AG20443 (cell line): ENCODE measurements around the gene SLC6A18.
A peak's percentile ranks its signal among the peaks of the same experiment; 100 is the strongest.

Source experiments
- DNase-seq: peaks from one replicate; pipeline ENCODE4 v3.0.0; 2012; ENCODE audit warnings: low spot score, mixed read lengths

Gene SLC6A18

GRCh38 chr5:1231354-1231905 is 6.2 kb downstream of the SLC6A18 start:
- DNase-seq = no peak

GRCh38 chr5:1232780-1233179 is 7.6 kb downstream of the SLC6A18 start:
- DNase-seq = no peak

DNA sequence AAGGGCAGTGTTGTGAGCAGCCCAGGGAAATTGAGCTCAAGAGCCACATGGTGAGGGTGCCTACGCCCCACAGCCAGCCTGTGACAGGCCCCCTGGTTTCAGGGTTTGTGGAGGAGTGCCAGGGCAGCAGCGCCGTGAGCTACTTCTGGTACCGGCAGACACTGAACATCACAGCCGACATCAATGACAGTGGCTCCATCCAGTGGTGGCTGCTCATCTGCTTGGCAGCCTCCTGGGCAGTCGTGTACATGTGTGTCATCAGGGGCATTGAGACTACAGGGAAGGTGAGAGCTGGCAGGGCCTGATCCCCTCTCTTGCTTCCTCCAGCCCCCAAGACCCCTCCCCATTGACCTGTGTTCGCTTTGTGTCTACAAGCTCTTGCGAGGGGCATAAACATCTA is 10.2 kb downstream of the SLC6A18 start:
- DNase-seq = no peak

DNA sequence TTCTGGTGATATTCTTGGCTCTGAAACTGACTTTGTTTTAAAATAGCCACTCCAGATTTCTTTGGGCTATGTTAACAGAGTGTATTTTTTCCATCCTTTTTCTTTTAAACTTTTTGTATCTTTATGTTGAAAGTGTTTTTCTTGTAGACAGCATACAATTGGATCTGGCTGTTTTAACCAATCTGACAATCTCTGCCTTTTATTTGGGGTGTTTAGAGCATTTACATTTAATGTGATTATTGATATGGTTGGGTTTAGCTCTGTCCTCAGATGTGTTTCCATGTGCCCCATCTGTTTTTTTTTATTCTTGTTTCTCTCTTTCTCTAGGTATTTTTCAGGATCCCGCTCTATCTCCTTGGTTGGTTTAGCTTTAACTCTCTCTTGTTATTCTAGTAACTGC is 10.7 kb downstream of the SLC6A18 start:
- no peak for DNase-seq

- DNase-seq = no peak
These were observed 14.5 kb downstream of the SLC6A18 start for GRCh38 chr5:1239505-1240251.

DNA sequence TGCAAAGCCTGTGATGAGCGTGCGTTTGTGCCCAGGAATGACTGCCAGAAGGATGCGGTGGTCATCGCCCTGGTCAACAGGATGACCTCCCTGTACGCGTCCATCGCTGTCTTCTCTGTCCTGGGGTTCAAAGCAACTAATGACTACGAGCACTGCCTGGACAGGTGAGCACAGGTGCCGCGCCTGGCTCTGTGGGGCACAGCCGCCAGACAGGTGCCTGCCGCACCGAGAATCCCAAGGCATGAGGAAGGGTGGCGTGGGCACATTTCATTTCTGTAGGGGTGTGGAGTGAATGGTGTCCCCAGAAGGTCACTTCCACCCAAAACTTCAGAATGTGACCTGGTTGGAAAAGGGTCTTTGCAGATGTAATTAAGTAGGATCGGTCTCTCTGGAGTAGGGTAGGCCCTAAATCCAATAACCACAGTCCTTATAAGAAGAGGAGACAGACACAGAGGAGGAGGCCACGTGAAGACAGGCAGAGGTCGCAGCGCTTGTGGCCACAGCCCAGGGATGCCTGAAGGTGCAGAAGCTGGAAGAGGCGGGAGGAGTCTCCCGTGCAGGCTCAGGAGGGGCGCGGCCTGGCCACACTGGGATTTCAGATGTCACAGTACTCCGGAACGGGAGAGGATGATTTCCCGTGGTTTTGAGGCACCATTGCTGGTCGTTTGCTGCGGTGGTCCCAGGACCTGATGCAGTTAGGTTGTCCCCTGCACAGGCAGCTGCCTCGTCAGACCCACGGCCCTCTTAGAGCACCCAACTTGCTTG is 15.5 kb downstream of the SLC6A18 start:
- no peak for DNase-seq

- no peak for DNase-seq
These were observed 16.4 kb downstream of the SLC6A18 start for GRCh38 chr5:1241509-1242080.

- no peak for DNase-seq
These were observed 17.7 kb downstream of the SLC6A18 start for GRCh38 chr5:1242733-1243486.

DNA sequence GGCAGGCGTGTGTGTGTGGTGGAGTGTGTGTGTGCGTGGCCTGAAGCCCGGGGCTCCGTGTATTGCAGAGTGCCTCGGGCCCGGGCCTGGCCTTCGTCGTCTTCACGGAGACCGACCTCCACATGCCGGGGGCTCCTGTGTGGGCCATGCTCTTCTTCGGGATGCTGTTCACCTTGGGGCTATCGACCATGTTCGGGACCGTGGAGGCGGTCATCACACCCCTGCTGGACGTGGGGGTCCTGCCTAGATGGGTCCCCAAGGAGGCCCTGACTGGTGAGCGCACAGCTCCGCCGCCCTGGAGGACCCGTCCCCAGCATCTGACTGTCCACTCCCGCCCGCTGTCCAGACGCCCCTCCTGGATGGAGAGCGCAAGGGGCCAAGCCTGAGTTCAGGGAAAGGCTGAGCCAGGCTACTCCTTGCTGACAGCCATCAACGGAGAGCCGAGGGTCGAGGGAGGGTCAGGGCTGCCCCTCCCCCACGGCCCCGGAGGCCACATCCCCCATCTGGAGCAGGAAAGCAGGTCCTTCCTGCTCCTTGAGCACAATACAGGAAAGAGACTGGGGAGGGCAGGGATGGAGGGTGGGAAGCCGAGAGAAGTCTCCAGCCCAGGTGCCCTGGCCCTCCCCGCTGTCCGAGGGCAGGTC is 18.4 kb downstream of the SLC6A18 start:
- no peak for DNase-seq

DNA sequence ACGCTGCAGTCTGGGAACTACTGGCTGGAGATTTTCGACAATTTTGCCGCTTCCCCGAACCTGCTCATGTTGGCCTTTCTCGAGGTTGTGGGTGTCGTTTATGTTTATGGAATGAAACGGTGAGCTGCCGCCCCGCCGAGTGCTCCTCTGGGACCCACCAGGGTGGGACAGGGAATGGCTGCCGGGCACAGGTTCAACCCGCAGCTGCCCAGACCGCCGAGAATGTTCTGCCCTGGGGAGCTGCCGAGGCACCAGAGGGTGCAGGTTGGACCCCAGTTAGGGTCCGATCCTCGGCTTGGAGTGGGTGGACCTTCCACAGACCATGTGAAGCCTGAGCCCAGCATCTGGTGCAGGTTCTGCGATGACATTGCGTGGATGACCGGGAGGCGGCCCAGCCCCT is 19.1 kb downstream of the SLC6A18 start:
- no peak for DNase-seq

DNA sequence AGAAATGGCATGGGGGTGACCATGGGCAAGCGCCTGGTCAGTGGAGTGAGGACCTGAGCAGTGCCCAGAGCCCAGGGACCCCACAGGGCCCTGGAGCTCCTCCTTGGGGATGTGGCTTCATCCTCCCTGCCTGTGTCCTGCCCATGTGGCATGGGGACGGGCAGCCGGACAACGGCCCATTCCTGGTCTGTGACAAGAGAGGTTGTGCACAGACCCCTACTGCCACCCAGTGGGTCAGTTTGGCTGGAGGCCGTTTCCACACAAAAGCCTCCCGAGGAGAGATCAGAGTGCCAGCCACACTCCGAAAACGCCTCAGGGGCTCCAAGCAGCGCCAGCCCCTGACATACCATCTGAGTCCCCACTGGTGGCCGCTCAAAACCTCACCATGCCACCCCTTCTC is 19.8 kb downstream of the SLC6A18 start:
- no peak for DNase-seq

GRCh38 chr5:1245905-1246576 is 20.9 kb downstream of the SLC6A18 start:
- no peak for DNase-seq

GRCh38 chr5:1246711-1247431 is 21.7 kb downstream of the SLC6A18 start:
- DNase-seq = peak; percentile 61

GRCh38 chr5:1247811-1248210 is 22.6 kb downstream of the SLC6A18 start:
- DNase-seq = no peak

- no peak for DNase-seq
These were observed 24.4 kb downstream of the SLC6A18 start for GRCh38 chr5:1249366-1250280.

GRCh38 chr5:1251678-1252580 is 26.7 kb downstream of the SLC6A18 start:
- DNase-seq = no peak

DNA sequence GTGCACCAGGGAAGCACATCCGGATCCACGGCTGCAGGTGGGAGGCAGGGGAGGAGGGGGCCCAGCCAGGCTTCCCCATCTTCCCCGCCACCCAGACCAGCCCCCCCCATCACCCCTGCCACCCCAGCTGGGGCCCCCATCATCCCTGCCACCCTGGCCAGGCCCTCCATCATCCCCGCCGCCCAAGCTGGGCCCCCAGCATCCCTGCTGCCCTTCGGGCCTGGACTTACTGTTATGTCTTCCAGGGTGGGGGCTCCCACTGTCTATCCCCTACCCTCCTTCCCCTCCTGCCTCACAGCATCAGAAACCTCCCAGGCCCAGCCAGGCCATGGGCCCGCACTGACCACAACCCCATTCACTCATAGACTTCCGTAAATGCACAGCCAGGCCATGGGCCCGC is 27.5 kb downstream of the SLC6A18 start:
- no peak for DNase-seq

DNA sequence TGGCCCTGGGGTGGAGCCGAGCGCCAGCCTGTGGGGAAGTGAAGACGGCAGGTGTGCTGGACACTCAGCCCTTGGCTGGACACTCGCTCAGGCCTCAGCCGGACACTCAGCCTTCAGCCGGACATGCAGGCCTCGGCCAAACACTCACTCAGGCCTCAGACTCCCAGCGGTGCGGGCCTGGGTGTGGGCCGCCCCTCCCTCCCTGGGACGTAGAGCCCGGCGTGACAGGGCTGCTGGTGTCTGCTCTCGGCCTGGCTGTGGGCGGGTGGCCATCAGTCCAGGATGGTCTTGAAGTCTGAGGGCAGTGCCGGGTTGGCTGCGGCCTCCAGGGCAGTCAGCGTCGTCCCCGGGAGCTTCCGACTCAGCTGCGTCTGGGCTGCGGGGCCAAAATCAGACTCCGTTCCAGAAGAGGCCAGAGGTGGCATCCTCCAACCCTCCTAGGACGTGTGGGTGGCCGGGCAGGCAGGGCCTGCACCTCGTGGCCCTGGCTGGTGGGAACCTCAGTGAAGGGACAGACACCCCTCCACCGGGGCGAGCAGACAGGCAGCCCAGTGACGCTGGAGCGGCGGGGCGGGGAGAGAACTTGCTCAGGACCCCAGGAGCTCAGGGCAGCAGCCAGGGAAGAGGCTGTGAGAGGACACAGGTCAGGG is 28.4 kb downstream of the SLC6A18 start:
- DNase-seq = no peak
